K562 (cell line): Measurements from ENCODE around the gene UBASH3B. TPM values are rescaled to one million over a fixed set of nuclear protein-coding genes. Genes with fewer than 3 reads are reported as not detected.

ENCODE experiments used
- ATAC-seq: fragments of 200-7000 bp; cut with Tn5 transposase; 3 replicates; pipeline ENCODE4 v1.9.1; 2020; ENCODE audit warnings: moderate library complexity
- BruUV-seq: library from RNA; stranded (reverse); fragments of 400-500 nt; replicated peaks from 2 replicates; lab custom pipeline; 2021; lab: Mats Ljungman, UMichigan
- CTCF ChIA-PET: fragments of 300-600 bp; formaldehyde crosslinking; extraction: SDS; loops from one replicate; lab custom pipeline; 2021; ENCODE audit warnings: low intra/inter-chr PET ratio; lab: Yijun Ruan, JAX
- POLR2A ChIA-PET: fragments of 300-600, 350-650 bp; sonication (Branson Sonifier 250); formaldehyde crosslinking; extraction: SDS; loops from one replicate; lab custom pipeline; 2021; ENCODE audit warnings: antibody characterized with exemption, inconsistent platforms; lab: Yijun Ruan, JAX
- DNase-seq, 4 experiments: peaks; one replicate each; pipeline versions ENCODE4 v3.0.0 to v3.0.0-alpha.2; 2011 to 2018; ENCODE audit warnings: low spot score in 3 of 4, mixed read lengths in 3 of 4; ENCODE audit errors: extremely low read depth in 1 of 4
- FAIRE-seq: peaks from 2 replicates; lab custom pipeline; 2011; peaks lifted over from hg19 to GRCh38; lab: Jason Lieb, UNC
- H2AFZ ChIP-seq: 2 replicates; pipeline ENCODE4 v1.6.0; 2011; ENCODE audit warnings: low read depth, low read length, control low read depth, inconsistent platforms
- H3K27ac ChIP-seq: fragments of 200-600 bp; 3 replicates; pipeline ENCODE4 v1.8.0; 2011; ENCODE audit warnings: low read depth, mild to moderate bottlenecking, control low read depth, inconsistent platforms, low read length, moderate library complexity, mixed read lengths; ENCODE audit errors: extremely low read depth
- H3K27me3 ChIP-seq, 2 experiments: fragments of 300-600 bp in 1 of 2; 2 replicates in 1 of 2; 3 replicates in 1 of 2; pipeline versions ENCODE4 v1.6.0 to v1.8.0; 2011; ENCODE audit warnings: inconsistent platforms in 2 of 2, low read length in 2 of 2, mild to moderate bottlenecking in 1 of 2, mixed read lengths in 1 of 2, moderate library complexity in 1 of 2; ENCODE audit not compliant: control insufficient read depth in 2 of 2, insufficient read depth in 2 of 2
- H3K36me3 ChIP-seq: fragments of 300-600 bp; 3 replicates; pipeline ENCODE4 v1.8.0; 2011; ENCODE audit warnings: mild to moderate bottlenecking, low read length, inconsistent platforms; ENCODE audit not compliant: control insufficient read depth, insufficient read depth
- H3K4me1 ChIP-seq, 2 experiments: fragments of 200-600 bp in 1 of 2; replicated peaks in 1 of 2; 2 replicates in 1 of 2; 3 replicates in 1 of 2; pipeline versions ENCODE4 v1.5.1 to v1.8.0; 2011; ENCODE audit warnings: inconsistent platforms in 2 of 2, low read length in 2 of 2, mild to moderate bottlenecking in 1 of 2, mixed read lengths in 1 of 2, moderate library complexity in 1 of 2; ENCODE audit not compliant: control insufficient read depth in 2 of 2, insufficient read depth in 2 of 2
- H3K4me2 ChIP-seq: 2 replicates; pipeline ENCODE4 v1.6.1; 2011; ENCODE audit warnings: low read length, control low read depth, inconsistent platforms, mixed read lengths; ENCODE audit not compliant: insufficient read depth
- H3K4me3 ChIP-seq: fragments of 200-600 bp; sonication (generic), shearing (Covaris generic); 2 replicates; pipeline ENCODE4 v1.5.1; 2016; ENCODE audit warnings: control low read depth, inconsistent platforms
- H3K79me2 ChIP-seq: fragments of 200-600 bp; 3 replicates; pipeline ENCODE4 v1.8.0; 2011; ENCODE audit warnings: low read length, inconsistent platforms; ENCODE audit not compliant: control insufficient read depth, insufficient read depth
- H3K9ac ChIP-seq, 2 experiments: 2 replicates each; pipeline versions ENCODE4 v1.6.0 to v1.6.1; 2011; ENCODE audit warnings: low read depth in 2 of 2, low read length in 2 of 2, control low read depth in 1 of 2, inconsistent platforms in 1 of 2, mild to moderate bottlenecking in 1 of 2, mixed read lengths in 1 of 2; ENCODE audit not compliant: insufficient read depth in 1 of 2
- H3K9me1 ChIP-seq: one replicate; pipeline ENCODE4 v1.6.0; 2011; ENCODE audit warnings: inconsistent platforms, mild to moderate bottlenecking, low read length, moderate library complexity; ENCODE audit not compliant: control insufficient read depth, insufficient read depth
- H3K9me3 ChIP-seq: replicated peaks from 2 replicates; pipeline ENCODE4 v1.5.1; 2011; ENCODE audit warnings: low read depth, low read length, inconsistent platforms; ENCODE audit not compliant: control insufficient read depth, insufficient read depth
- H4K20me1 ChIP-seq: replicated peaks from 2 replicates; pipeline ENCODE4 v1.6.1; 2011; ENCODE audit warnings: low read length, inconsistent platforms, mixed read lengths; ENCODE audit not compliant: control insufficient read depth, insufficient read depth
- HDAC2 ChIP-seq: fragments of 450-650 bp; IDR thresholded peaks from 2 replicates; pipeline ENCODE4 v1.6.1; 2016; ENCODE audit warnings: mild to moderate bottlenecking
- KDM4B ChIP-seq, 2 experiments: fragments of 450-650 bp in 1 of 2; sonication (generic) in 1 of 2; IDR thresholded peaks; 2 replicates each; pipeline ENCODE4 v1.6.1; 2016 to 2017; ENCODE audit warnings: borderline replicate concordance in 2 of 2, antibody characterized with exemption in 1 of 2, low read depth in 1 of 2, mild to moderate bottlenecking in 1 of 2
- MGA ChIP-seq: fragments of 450-650 bp; IDR thresholded peaks from 2 replicates; pipeline ENCODE4 v1.6.1; 2016; ENCODE audit warnings: mild to moderate bottlenecking, moderate library complexity
- ZBTB5 ChIP-seq: fragments of 450-650 bp; IDR thresholded peaks from 2 replicates; pipeline ENCODE4 v1.6.1; 2017; ENCODE audit warnings: antibody characterized with exemption
- ZNF740 ChIP-seq, 3 experiments: fragments of 200-800 bp in 1 of 3; sonication (Bioruptor generic) in 1 of 3; sonication (generic) in 1 of 3; formaldehyde crosslinking in 1 of 3; IDR thresholded peaks; 2 replicates each; pipeline versions ENCODE4 v1.6.1 to v1.8.0; 2016 to 2022; ENCODE audit warnings: mild to moderate bottlenecking in 2 of 3, missing compliant biosample characterization in 2 of 3, missing genetic modification characterization in 2 of 3, missing genetic modification reagents in 1 of 3
- WGBS: fragments of 100-300 bp; shearing (Covaris generic); methylation state at CpG from one replicate; pipeline ENCODE4 v1.1.6; 2016; ENCODE audit warnings: low coverage, mixed read lengths; ENCODE audit not compliant: insufficient coverage; ENCODE audit errors: missing lambda C conversion rate; 5-methylcytosine and 5-hydroxymethylcytosine counted together
- in situ Hi-C: fragments of 300-500 bp; cut with MboI; formaldehyde crosslinking; loops from 4 replicates; pipeline ENCODE4 v1.15.0; 2018; ENCODE audit warnings: inconsistent platforms, mixed read lengths
- intact Hi-C: fragments of 100-400 bp; cut with micrococcal nuclease; formaldehyde crosslinking; loops from 2 replicates; pipeline ENCODE4 v1.14.2; 2022
- polyA plus RNA-seq, 8 experiments: library from polyadenylated mRNA; depleted of rRNA in 4 of 8; stranded (reverse) in 5 of 8; unstranded in 3 of 8; fragments of >200 nt; fragmentation: Nextera tagmentation in 2 of 8; fragmentation: Illumina TruSeq in 1 of 8; extraction: Ambion mirVana in 2 of 8; extraction: Trizol in 1 of 8; gene quantifications; 2 replicates each; pipeline versions ENCODE4 v1.2.1 to v1.2.3, GENCODE V29; 2011 to 2014; ENCODE audit warnings: inconsistent platforms in 1 of 8, missing spikeins in 1 of 8
- total RNA-seq, 7 experiments: library from RNA; depleted of rRNA in 6 of 7; stranded (reverse); fragments of >200 nt in 6 of 7; fragmentation: Illumina TruSeq in 2 of 7; extraction: Trizol in 2 of 7; gene quantifications; 2 replicates each; pipeline versions ENCODE4 v1.2.1 to v1.2.3, GENCODE V29; 2011 to 2021; ENCODE audit warnings: low replicate concordance in 1 of 7

UBASH3B gene
- total and polyA plus RNA-seq, 9 of the 15 experiments (the other 6 are each of a cell fraction or from before 2014, with no cell fraction given): 0.01 to 0.31 (median 0.08) TPM; not detected in 2

DNA sequence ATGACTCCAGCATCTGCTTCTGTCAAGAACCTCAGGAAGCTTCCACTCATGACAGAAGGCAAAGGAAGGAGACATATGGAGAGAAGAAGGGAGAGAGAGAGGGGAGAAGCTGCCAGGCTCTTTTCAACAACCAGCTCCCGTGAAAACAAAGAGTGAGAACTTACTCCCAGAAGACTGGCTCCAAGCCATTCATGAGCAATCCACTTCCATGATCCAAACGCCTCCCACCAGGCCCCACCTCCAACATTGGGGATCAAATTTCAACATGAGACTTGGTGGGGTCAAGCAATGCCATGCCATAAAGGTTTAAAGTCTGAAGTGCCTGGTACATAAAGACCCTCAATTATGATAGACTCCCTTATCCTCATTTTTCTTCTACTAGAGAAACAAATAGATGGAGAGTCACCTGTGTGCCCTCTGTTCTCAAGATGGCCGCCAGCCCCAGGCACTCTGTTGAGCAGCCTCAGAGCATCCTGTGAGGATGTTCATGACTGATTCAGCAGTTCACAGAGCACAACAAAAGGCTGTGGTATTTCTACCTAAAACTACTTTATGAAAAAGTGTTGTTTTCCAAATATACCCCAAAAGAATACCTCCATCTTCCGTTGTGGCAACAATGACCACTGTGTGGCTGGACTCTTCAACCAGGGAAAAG lies 113.7 kb downstream of the UBASH3B start:
- Histone ChIP-seq H3K79me2 (no peaks in the 10 kb centered on the region), H3K9ac (no peak overlapping the region), H2AFZ (no peak overlapping the region), H3K4me3 (no peak overlapping the region), H3K27ac (no peak overlapping the region), H3K4me1 (no peaks in the 10 kb centered on the region), H4K20me1 (no peaks in the 10 kb centered on the region), H3K4me2 (no peak overlapping the region), H3K27me3 (0 out of 5 replicates have a peak, but pooled peaks cover 0 to 10% of the 10 kb centered on the region in 2 experiments), H3K9me1 (peaks cover under 1% of the 10 kb centered on the region), H3K9me3 (no peaks in the 10 kb centered on the region), H3K36me3 (no peaks in the 10 kb centered on the region)
- no TSS peak for BruUV-seq
- ATAC-seq: no peak
- in situ Hi-C loops (no loop called here), intact Hi-C loops (no loop called here)
- no peak for FAIRE-seq
- CTCF ChIA-PET: no interaction called here
- DNase-seq: no peak
- 0% methylated on average over 4 of the region's 4 CpGs for WGBS
- POLR2A ChIA-PET: no interaction called here
- TF ChIP-seq ZBTB5: no peak
- TF ChIP-seq ZNF740 (CRISPR knock-in tag; IDR thresholded peaks at IDR 0.05): no peak
- TF ChIP-seq ZNF740 (tag; IDR thresholded peaks at IDR 0.05): no peak
- no peak for TF ChIP-seq MGA
- TF ChIP-seq KDM4B (IDR thresholded peaks at IDR 0.05; ENCODE audit: borderline replicate concordance in 2 of 2, low read depth in 1 of 2): no peak
- no peak for TF ChIP-seq HDAC2
